ENCODE measurements around the gene CTRB1. TPM values are rescaled to one million over a fixed set of nuclear protein-coding genes. Genes with fewer than 3 reads are reported as not detected.

The CTRB1 gene
- total and polyA plus RNA-seq, 2 donors (not counting 3 experiments of a cell fraction or from before 2014, with no cell fraction given): not detected

DNA sequence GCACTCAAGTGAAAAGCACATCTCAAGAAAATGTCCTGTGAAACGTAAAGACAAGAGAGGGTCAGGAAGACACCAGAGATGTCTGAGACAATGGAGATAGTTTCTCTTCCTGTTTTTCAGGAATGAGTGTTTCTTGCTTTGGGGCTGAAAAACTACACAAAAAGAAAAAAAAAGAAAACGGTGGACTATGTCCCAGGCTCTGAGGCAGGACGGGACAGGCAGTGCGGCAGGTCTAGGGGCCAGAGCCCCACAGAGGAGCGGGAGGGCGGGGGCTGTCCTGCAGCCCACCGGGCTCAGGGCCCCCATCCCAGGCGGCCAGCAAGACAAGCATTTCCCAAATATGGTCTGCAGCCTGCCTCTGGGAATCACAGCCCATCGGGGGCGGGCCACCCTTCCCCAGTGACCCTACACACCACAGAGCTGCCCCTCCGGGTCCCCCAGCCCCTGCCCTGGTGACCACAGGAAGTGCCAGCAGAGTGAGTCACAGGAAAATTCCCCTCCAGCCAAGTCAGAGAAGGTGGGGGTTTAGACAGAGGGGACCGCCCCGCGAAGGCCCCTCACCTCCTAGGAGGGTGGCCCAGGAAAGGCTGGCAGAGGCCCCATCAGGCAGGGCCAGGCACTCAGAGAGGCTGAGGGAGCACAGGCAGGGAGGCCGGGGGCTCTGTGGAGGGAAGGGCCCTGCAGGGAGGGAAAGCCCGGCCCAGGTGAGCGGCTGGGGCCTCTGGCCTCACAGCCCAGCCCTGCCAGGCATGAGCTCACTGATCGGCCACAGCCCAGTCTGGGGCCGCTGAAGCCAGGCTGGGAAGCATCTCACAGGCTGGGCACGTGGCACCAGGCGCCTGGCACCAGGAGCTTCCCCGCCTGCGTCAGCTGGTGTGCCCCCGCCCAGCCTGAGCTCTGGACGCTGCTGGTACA, 26.3 kb downstream of the CTRB1 start:
- BruUV-seq (replicated peaks): TSS peak; percentile 36
- ChIA-PET CTCF (interaction anchor here (0.7 to 3.0 kb wide), 17 partner anchors 9 to 157 kb away, joined by 3 to 32 read pairs (median 5); no protein-coding TSS in a partner anchor), POLR2A (interaction anchor here (0.8 to 2.1 kb wide), 7 partner anchors 9 to 189 kb away, joined by 3 to 14 read pairs (median 7); partner anchors contain the start of gene CFDP1)
- dilution Hi-C loops (cut with MboI; ENCODE audit: extremely low pct_ligation_motif_present, low sequenced_read_pairs) (no loop called here), intact Hi-C loops (cut with micrococcal nuclease) (loop anchor here (1.0 to 2.0 kb wide), 9 partner anchors 8 to 158 kb away; no protein-coding TSS in a partner anchor)
- peak; percentile 70 for TF ChIP-seq GATA2 (IDR thresholded peaks at IDR 0.05; ENCODE audit: insufficient read depth, insufficient read length, low read depth, low read length)
- peak; percentile 74 for TF ChIP-seq POLR2A (IDR thresholded peaks at IDR 0.05; ENCODE audit: low read depth, low read length)
- peak; percentile 93 for TF ChIP-seq POLR2AphosphoS5 (IDR thresholded peaks at IDR 0.05; ENCODE audit: insufficient read depth, low read depth, low read length)
- TF ChIP-seq, protein P1, sequence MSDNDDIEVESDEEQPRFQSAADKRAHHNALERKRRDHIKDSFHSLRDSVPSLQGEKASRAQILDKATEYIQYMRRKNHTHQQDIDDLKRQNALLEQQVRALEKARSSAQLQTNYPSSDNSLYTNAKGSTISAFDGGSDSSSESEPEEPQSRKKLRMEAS (IDR thresholded peaks at IDR 0.05; ENCODE audit: insufficient read depth, insufficient read length): peak; percentile 77
- TF ChIP-seq MYC (IDR thresholded peaks at IDR 0.05; ENCODE audit: low read depth, low read length): peak; percentile 43
- TF ChIP-seq JUN (IDR thresholded peaks at IDR 0.05; ENCODE audit: borderline replicate concordance, insufficient read depth, insufficient read length, low read depth): peak; percentile 90
- TF ChIP-seq, protein P2, sequence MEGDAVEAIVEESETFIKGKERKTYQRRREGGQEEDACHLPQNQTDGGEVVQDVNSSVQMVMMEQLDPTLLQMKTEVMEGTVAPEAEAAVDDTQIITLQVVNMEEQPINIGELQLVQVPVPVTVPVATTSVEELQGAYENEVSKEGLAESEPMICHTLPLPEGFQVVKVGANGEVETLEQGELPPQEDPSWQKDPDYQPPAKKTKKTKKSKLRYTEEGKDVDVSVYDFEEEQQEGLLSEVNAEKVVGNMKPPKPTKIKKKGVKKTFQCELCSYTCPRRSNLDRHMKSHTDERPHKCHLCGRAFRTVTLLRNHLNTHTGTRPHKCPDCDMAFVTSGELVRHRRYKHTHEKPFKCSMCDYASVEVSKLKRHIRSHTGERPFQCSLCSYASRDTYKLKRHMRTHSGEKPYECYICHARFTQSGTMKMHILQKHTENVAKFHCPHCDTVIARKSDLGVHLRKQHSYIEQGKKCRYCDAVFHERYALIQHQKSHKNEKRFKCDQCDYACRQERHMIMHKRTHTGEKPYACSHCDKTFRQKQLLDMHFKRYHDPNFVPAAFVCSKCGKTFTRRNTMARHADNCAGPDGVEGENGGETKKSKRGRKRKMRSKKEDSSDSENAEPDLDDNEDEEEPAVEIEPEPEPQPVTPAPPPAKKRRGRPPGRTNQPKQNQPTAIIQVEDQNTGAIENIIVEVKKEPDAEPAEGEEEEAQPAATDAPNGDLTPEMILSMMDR (IDR thresholded peaks at IDR 0.05; ENCODE audit: extremely low read depth in 1 of 2, insufficient read depth in 1 of 2, low read depth in 1 of 2, low read length in 2 of 2): no peak
- TF ChIP-seq FOS (IDR thresholded peaks at IDR 0.05; ENCODE audit: borderline replicate concordance, insufficient read depth, low read length): peak; percentile 83
- TF ChIP-seq EZH2 (IDR thresholded peaks at IDR 0.05; ENCODE audit: borderline replicate concordance, low read depth, low read length, severe bottlenecking): no peak
- H3K9me3 ChIP-seq (replicated peaks; ENCODE audit: control insufficient read depth, insufficient read depth, low read length): no peaks in the 10 kb centered on the region
- H3K36me3 ChIP-seq (ENCODE audit: control insufficient read depth in 2 of 2, extremely low read depth in 1 of 2, insufficient read depth in 2 of 2, low read length in 2 of 2): peaks cover 0 to 30% of the 10 kb centered on the region in 2 experiments
- H3K9me1 ChIP-seq (replicated peaks; ENCODE audit: control insufficient read depth, extremely low read depth, insufficient read depth, low read length): no peaks in the 10 kb centered on the region
- FAIRE-seq (peak; percentile 92), DNase-seq (ENCODE audit: low read depth, low spot score) (peak; percentile 94)
- peak overlapping the region; percentile 92 for H3K27ac ChIP-seq (ENCODE audit: insufficient read depth, low read depth, low read length)
- peaks cover 66% of the 10 kb centered on the region for H3K4me1 ChIP-seq (ENCODE audit: control insufficient read depth, extremely low read depth, insufficient read depth, low read length)
- H3K79me2 ChIP-seq (ENCODE audit: control insufficient read depth, insufficient read depth, low read length): peaks cover 96% of the 10 kb centered on the region
- H3K9ac ChIP-seq (replicated peaks; ENCODE audit: extremely low read depth, insufficient read depth, low read length): peak overlapping the region; percentile 87
- H2AFZ ChIP-seq (ENCODE audit: low read depth, low read length): no peak overlapping the region
- H3K4me3 ChIP-seq (replicated peaks in 1 of 3; ENCODE audit: insufficient read depth in 1 of 3, low read depth in 1 of 3, low read length in 3 of 3): peak overlapping the region in 1 of 3 experiments; percentile 5
- H3K4me2 ChIP-seq (ENCODE audit: insufficient read depth, low read length): peak overlapping the region; percentile 54
- H4K20me1 ChIP-seq (replicated peaks; ENCODE audit: control insufficient read depth, extremely low read depth, insufficient read depth, low read length): no peaks in the 10 kb centered on the region
- H3K27me3 ChIP-seq (ENCODE audit: control insufficient read depth in 2 of 2, insufficient read depth in 2 of 2, low read length in 2 of 2): no peaks in the 10 kb centered on the region

Measured in endothelial cell of umbilical vein (primary cell).